ENCODE data around the gene EEF2K.
"Not testable (repeated sequence)": the region's sequence is repeated elsewhere in the genome, so short reads cannot be mapped to it uniquely, and the experiment has no call there.

The EEF2K gene

DNA sequence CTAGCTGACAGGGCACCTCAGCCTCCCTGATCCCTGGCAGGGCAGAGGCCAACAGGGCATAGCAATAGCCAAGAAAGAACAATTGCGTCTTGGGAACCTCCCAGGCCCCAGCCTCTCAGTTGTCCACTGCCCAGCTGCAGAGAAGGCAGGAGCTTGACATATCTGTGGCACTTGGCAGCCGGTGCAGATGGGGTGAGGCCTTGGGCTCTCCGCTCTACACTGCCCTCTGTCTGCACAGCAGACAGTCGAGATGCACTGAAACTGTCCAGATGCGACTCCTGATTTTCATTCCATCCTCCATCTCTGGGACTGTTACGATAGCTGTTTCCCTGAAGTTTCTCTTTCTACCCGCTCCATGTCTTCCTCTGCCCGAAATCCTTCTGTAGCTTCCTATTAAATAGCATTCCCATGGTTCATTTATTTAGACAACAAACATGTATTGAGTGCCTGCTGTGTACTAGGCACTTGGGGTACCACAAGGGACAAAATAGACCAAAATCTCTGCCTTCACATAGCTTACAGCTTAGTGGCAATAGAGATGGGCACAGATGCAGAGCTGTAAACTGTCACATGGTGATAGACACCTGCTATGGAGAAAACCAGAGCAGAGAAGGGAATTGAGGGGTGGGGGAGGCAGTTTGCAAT is 94.5 kb downstream of the EEF2K start:
- DNase-seq = peak; percentile 71
- in situ Hi-C loops (cut with HindIII; ENCODE audit: low pct_ligation_motif_present, low pct_unique_long_range_greater_than_20kb, low sequenced_read_pairs) = no loop called here

DNA sequence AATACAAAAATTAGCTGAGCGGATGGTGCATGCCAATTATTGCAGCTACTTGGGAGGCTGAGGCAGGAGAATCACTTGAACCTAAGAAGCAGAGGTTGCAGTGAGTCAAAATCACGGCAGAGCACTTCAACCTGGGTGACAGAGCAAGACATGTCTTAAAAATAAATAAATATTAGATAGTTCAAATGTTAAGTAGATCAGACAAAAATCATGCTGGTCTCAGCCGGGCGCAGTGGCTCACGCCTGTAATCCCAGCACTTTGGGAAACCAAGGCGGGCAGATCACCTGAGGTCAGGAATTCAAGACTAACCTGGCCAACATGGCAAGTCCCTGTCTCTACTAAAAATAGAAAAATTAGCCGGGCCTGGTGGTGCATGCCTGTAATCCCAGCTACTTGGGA is 95.3 kb downstream of the EEF2K start:
- DNase-seq; in situ Hi-C loops (cut with HindIII; ENCODE audit: low pct_ligation_motif_present, low pct_unique_long_range_greater_than_20kb, low sequenced_read_pairs): not testable (repeated sequence)

DNA sequence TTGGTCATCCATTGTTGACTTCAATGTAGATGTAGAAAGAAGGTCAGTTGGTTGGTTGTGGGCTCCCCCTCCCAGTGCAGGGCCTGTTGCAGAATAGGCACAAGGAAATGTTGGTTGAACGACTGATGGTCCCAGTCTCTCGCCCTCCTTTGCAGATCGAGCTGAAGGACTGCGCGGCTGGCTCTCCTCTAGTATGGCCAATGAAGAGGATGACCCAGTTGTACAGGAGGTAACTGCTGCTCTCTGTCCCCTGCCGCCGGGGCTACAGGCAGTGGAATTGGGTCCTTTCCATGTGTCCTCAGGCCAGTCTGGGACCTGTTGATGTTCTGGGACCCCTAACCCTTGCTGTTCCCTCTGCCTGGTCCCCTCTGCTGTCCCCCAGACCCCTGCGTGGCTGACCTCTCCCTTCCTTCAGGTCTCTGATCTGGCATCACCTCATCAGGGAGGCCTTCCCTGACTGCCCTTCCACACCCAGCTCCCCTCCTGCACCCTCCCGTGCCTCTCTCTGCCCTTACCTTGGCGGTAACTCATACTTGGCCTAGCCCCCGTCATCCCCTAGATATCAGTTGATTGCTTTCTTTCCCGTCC is 96.8 kb downstream of the EEF2K start:
- in situ Hi-C loops (cut with HindIII; ENCODE audit: low pct_ligation_motif_present, low pct_unique_long_range_greater_than_20kb, low sequenced_read_pairs) = no loop called here
- DNase-seq = no peak

DNA sequence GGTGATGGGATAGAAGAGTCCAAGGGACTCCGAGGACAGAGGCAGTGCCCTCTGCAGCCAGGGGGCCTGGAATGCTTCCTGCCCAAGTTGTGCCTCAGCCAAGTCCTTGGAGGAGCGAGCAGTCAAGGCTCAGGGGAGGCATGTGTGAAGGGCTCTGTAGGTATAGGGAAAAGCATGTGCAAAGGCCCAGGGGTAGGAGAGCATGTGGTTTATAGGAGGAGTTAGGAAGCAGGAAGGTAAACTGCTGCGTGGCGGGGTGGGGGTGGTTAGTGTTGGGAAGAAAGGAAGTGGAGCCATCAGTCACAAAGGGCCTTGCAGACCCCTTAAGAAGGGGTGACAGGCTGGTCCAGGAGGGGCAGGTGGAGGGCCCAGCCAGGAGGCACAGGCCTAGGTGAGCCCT is 98.3 kb downstream of the EEF2K start:
- no peak for DNase-seq
- in situ Hi-C loops (cut with HindIII; ENCODE audit: low pct_ligation_motif_present, low pct_unique_long_range_greater_than_20kb, low sequenced_read_pairs) = no loop called here

DNA sequence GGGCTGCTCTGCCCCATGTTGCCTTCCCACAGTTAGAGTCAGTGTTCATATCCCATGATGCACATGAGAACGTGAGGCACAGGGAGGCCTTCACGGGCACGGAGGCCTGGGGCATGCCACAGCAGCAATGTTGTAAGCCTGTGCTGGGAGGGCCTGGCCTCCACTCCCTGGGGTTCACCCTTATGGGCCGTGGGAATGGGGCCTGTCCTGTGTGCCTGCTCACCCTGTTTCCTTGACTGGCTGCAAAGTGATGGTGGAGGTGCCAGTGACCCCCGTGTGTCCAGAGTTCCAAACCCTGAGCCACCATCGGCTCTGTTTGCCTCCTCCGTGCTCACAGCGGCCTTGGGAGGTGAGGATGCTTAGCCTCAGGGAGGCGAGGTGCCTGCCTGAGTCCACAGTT is 100.7 kb downstream of the EEF2K start:
- in situ Hi-C loops (cut with HindIII; ENCODE audit: low pct_ligation_motif_present, low pct_unique_long_range_greater_than_20kb, low sequenced_read_pairs) = no loop called here
- DNase-seq = no peak

DNA sequence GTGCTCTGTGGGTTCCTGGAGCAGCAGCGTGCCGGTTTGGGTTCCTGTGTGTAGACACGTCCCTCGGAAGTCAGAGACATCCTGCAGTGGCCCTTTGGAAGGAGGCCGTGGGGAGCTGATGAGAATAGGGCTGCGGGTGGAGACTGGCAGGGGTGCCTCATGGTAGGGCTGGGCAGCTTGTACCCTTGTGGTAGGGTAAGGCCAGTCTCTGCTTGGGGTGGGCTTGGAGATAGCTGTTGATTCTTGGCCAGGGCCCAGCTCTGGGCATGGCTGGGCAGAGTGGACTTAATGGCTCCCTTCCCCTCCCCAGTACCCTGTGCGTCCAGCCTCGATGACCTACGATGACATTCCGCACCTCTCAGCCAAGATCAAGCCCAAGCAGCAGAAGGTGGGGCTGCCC is 101.8 kb downstream of the EEF2K start:
- in situ Hi-C loops (cut with HindIII; ENCODE audit: low pct_ligation_motif_present, low pct_unique_long_range_greater_than_20kb, low sequenced_read_pairs) = no loop called here
- DNase-seq = no peak

DNA sequence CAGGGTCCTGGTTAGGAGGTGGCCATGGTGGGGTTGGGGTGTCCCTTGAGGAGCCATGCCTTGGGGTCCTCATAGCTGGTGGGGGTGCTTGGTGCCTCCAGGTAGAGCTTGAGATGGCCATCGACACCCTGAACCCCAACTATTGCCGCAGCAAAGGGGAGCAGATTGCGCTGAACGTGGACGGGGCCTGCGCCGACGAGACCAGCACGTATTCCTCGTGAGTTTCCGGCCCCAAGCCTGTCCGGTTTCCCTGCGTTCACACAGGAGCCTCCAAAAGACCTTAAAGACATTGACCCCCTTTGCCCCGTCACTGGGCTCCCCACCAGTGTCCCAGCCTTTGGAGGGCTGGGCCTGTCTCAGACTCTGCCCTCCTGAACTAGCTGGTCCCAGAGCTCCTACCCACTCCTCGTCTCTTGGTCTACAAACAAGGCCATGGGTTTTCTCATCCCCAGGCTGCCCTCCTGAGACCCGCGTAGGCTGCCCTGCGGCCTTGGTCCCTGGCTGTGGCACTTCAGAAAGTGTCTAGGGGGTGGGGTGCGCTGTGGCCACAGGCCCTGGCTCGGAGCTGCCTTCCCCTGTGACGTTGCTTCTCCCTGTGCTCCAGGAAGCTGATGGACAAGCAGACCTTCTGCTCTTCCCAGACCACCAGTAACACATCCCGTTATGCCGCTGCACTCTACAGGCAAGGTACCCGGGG is 102.9 kb downstream of the EEF2K start:
- in situ Hi-C loops (cut with HindIII; ENCODE audit: low pct_ligation_motif_present, low pct_unique_long_range_greater_than_20kb, low sequenced_read_pairs) = no loop called here
- no peak for DNase-seq

DNA sequence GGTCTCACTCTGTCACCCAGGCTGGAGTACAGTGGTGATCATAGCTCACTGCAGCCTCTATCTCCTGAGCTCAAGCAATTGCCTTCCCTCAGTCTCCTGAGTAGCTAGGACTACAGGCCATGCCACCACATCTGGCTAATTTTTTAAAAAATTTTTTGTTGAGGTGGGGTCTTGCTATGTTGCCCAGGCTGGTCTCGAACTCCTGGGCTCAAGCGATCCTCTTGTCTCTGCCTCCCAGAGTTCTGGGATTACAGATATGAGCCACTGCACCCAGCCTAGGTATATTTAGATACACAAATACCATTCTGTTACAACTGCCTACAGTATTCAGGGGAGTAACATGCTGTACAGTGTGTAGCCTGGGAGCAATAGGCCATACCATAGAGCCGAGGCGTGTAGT is 105.4 kb downstream of the EEF2K start:
- in situ Hi-C loops (cut with HindIII; ENCODE audit: low pct_ligation_motif_present, low pct_unique_long_range_greater_than_20kb, low sequenced_read_pairs) = no loop called here
- DNase-seq = no peak

DNA sequence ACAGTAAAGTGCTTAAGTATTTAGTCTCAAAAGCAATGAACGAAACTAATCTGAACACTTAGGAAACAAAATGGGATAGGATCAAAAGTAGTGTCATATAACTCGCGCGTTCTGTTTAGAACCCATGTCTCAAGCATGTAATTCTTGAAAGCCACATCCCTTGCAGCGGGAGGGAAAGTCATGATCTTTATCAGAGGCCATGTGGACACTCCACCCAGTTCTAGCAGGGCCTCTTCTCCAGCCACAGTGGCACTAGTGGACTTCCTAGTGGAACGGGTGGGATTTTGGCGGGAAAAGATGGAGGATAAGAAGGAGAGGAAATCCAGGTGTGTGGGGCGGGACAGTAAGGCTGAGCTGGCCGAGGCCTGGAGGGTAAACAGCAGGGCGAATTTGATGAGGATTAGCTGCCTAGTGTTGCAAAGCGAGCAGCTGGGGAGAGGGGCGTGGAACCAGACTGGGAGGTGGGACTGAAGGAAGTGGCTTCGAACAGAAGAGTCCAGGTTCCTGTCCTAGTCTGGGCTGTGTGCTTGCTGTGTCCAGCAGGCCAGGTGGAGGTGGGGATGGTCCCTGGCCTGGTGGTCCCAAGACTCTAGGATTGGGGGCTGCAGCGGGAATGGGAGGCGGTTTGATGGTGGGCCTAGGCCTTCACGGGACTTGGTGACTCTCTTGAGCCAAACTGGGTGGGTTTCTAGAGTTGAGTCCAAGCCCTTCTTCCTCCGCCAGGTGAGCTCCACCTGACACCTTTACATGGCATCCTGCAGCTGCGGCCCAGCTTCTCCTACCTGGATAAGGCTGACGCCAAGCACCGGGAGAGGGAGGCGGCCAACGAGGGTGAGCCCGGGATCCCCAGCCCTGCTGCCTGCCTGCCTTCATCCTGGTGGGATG is 107.1 kb downstream of the EEF2K start:
- DNase-seq = no peak
- in situ Hi-C loops (cut with HindIII; ENCODE audit: low pct_ligation_motif_present, low pct_unique_long_range_greater_than_20kb, low sequenced_read_pairs) = no loop called here

DNA sequence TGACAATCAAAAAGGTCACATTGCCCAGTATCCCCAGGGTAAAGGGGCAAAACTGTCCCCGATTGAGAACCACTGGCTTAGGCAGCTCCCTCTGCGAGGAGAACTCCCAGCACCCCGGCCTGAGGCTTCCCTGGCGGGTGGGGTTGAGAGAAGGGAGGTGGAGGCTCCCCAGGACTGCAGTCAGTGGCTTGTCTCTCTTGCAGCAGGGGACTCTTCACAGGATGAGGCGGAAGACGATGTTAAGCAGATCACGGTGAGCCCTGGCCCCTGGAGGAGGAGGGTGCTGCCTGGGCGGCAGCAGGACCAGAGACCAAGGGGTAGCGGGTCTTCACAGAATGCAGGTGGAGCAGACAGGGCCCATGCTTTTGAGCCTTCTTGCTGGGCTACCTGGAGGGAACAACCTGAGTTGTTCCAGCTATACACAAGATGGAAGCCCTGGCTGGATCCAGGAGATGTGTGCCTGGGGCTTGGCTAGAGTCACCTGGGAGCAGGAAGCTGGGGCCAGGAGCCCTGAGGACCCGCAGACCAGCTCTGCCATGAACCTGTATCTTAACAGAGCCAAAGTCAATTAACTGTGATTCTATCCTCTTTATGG is 107.9 kb downstream of the EEF2K start:
- in situ Hi-C loops (cut with HindIII; ENCODE audit: low pct_ligation_motif_present, low pct_unique_long_range_greater_than_20kb, low sequenced_read_pairs) = no loop called here
- DNase-seq = no peak

DNA sequence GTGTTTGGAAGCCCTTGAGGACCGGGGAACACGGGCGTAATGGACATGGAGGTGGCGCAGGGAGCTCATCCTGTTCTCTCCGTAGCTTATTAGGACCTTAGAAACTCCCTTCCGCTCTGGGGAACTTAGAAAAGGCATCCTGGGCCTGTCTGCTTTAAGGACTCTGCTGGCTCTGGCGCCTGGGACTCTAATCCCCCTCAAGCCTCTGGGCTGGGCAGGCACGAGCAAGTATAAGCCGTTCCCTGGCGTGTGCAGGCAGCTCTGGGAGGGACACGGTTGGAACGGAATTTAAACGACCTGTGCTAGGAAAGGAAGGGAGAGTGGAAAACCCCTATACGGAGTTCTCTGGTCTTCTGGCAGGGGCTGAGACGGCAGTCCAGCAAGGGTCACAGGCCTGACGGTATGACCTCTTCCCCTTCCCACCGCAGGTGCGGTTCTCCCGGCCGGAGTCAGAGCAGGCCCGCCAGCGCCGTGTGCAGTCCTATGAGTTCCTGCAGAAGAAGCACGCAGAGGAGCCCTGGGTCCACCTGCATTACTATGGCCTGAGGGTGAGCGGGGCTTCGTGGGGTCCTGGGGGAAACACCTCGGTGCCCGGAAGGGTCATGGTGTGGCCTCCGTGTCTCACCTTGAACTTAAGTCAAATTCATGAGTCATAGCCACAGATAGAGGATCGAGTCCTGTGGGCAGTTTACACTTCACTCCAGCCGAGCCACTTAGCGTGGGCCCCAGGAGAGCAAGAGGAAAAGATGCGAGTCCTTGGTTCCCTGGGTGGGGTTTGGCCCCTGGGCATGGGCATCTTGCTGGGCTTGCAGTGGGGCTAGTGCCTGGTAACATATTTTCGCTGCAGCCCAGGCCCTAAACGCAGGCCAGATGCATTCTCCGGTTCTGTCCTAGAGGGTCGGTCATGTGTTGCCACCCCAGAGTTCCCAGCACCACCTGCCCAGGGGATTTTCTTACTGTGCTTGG is 108.9 kb downstream of the EEF2K start:
- in situ Hi-C loops (cut with HindIII; ENCODE audit: low pct_ligation_motif_present, low pct_unique_long_range_greater_than_20kb, low sequenced_read_pairs) = no loop called here
- no peak for DNase-seq

DNA sequence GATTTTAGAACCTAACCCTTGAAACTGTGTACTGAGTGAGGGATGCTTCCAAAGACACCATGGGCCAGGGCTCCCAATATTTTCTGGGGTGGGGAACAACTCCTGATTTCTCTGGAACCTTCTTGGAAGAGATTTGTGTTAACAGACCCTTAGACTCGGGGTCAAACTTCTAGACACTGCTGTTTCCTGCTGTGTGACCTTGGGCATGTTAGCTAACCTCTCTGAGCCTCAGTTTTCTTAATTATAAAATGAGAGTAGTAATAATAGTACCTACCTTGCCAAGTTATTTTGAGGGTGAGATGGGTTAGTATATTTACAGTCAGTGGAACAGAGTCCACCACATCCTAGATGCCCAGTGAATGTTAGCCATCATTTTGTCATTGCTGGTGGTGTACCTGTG is 109.9 kb downstream of the EEF2K start:
- in situ Hi-C loops (cut with HindIII; ENCODE audit: low pct_ligation_motif_present, low pct_unique_long_range_greater_than_20kb, low sequenced_read_pairs) = no loop called here
- DNase-seq = no peak

DNA sequence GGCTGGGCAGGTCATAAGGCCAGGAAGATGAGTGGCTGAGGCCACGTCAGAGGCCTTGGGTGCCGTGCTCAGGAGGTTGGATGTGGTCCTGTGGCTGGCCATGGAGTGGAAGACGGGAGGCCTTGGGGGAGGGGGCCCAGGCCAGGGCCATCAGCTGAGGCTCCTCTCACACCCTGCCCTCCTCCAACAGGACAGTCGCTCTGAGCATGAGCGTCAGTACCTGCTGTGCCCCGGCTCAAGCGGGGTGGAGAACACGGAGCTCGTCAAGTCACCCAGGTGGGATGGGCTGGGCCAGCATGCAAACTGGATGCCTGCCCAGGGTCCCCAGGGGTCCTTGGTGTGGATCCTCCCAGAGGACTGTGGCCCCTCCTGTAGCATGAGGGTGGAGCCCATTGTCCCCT is 110.3 kb downstream of the EEF2K start:
- in situ Hi-C loops (cut with HindIII; ENCODE audit: low pct_ligation_motif_present, low pct_unique_long_range_greater_than_20kb, low sequenced_read_pairs) = no loop called here

DNA sequence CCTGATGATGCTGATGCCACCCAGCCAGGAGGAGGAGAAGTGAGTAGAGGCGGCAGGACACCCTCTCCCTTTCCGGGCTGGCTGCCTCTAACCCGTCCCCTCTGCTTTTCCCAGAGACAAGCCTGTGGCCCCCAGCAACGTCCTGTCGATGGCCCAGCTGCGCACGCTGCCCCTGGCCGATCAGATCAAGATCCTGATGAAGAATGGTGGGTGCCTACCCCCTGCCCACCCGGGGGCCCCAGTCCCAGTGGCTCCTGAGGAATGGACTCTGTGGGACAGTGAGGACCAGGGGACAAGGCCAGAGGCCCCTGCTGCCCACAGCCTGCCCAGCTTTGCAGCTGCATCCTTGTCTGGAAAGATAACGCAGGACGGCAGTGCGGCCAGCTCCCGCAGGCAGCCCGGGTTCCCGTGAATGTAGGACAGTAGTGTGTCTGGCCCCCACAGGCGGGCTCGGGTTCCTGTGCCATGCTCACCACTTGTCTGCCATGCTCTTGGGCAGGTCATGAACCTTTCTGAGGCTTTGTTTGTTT is 111.0 kb downstream of the EEF2K start:
- in situ Hi-C loops (cut with HindIII; ENCODE audit: low pct_ligation_motif_present, low pct_unique_long_range_greater_than_20kb, low sequenced_read_pairs) = no loop called here
- DNase-seq = no peak

More for the DNA sequence above, 110.3 kb downstream of the EEF2K start:
- no peak for DNase-seq

DNA sequence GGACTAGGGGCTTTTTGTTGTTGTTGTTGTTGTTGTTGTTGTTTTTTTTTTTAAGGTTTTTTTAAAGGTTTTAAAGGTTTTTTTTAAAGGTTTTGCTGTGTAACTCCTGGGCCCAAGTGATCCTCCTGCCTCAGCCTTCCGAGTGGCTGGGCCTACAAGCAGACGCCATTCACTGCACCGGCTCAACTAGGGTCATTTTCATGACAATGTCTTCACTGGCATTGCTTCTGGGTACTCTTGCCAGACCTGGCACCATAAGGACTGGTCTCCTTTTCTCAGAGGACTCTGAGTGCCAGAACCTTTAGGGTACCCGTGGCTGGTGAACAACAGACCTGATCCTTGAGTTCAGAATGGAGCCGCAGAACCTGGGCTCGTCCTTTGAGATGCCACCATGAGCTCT is 111.5 kb downstream of the EEF2K start:
- no peak for DNase-seq
- in situ Hi-C loops (cut with HindIII; ENCODE audit: low pct_ligation_motif_present, low pct_unique_long_range_greater_than_20kb, low sequenced_read_pairs) = no loop called here

DNA sequence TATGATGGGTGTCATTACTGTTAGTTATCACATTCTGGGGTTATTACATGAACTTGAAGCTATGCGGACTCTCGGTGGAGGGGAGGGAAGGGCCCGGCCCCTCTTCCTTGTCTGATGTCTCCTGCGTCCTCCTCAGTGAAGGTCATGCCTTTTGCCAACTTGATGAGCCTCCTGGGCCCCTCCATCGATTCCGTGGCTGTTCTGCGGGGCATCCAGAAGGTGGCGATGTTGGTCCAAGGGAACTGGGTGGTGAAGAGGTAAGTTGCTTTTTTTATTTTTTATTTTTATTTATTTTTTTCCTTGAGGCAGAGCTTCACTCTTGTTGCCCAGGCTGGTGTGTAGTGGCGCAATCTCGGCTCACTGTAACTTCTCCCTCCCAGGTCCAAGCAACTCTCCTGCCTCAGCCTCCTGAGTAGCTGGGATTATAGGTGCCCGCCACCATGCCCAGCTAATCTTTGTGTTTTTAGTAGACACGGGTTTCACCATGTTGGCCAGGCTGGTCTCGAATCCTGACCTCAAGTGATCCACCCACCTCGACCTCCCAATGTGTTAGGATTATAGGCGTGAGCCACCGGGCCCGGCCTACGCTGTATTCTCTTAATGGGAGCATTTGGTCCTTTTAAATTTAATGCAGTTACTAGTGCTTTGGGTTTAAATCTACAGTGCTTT is 112.7 kb downstream of the EEF2K start:
- peak; percentile 68 for DNase-seq
- in situ Hi-C loops (cut with HindIII; ENCODE audit: low pct_ligation_motif_present, low pct_unique_long_range_greater_than_20kb, low sequenced_read_pairs) = no loop called here
